ENCODE measurements around the gene ZNF682.
"Not testable (repeated sequence)": the region's sequence is repeated elsewhere in the genome, so short reads cannot be mapped to it uniquely, and the experiment has no call there.

- TF ChIP-seq, protein P1, sequence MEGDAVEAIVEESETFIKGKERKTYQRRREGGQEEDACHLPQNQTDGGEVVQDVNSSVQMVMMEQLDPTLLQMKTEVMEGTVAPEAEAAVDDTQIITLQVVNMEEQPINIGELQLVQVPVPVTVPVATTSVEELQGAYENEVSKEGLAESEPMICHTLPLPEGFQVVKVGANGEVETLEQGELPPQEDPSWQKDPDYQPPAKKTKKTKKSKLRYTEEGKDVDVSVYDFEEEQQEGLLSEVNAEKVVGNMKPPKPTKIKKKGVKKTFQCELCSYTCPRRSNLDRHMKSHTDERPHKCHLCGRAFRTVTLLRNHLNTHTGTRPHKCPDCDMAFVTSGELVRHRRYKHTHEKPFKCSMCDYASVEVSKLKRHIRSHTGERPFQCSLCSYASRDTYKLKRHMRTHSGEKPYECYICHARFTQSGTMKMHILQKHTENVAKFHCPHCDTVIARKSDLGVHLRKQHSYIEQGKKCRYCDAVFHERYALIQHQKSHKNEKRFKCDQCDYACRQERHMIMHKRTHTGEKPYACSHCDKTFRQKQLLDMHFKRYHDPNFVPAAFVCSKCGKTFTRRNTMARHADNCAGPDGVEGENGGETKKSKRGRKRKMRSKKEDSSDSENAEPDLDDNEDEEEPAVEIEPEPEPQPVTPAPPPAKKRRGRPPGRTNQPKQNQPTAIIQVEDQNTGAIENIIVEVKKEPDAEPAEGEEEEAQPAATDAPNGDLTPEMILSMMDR (IDR thresholded peaks at IDR 0.05; ENCODE audit: low read depth, low read length) = not testable (repeated sequence)
- not testable (repeated sequence) for TF ChIP-seq POLR2A (IDR thresholded peaks at IDR 0.05; ENCODE audit: extremely low read depth, insufficient read length); MYC (IDR thresholded peaks at IDR 0.05; ENCODE audit: low read depth, low read length)
Observed at GRCh38 chr19:19966126-19966525, 73.2 kb downstream of the ZNF682 start.

All from NB4 (cell line).